ENCODE data around the gene VDR.

Gene VDR

DNA sequence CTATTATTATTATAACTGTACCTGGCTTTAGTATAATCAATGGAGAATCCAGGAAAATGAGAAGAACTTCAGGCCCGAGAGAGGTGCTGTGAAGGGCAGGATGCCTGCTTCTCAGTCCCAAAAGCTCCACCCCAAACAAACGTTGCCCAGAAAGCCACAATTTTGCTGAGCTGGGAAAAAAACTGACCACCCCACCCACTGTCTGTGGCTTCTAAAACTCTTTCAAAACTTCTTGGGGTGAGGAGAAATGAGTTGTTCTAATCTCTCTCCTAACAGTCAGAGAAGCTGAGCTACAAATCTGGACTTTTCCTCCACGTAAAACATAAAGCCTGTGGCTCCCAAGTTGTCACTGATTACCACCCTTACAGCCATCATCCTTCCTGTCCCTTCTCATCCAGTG is 13.4 kb downstream of the VDR start:
- peak; percentile 12 for DNase-seq

DNA sequence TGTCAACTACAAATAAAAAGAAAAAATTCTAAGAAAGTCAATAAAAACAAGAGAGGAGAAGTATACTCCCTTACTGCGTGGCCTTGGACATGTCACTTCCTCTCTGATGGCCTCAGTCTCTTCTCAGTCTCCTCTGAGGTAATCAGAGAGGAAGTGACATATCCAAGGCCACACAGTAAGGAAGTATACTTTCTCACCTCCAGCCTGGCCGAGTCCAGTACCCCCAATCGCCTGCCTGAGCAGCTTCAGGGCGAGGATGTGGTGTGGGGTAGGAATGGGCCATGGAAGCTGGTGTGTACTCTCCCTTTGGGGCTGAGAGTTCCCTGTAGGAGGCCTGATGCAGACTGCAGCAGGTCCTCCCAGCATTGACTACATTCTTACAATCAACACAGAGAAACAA is 15.8 kb downstream of the VDR start:
- peak; percentile 51 for DNase-seq

- DNase-seq, result no peak
Measured at GRCh38 chr12:47888153-47888819, 16.5 kb downstream of the VDR start.

DNA sequence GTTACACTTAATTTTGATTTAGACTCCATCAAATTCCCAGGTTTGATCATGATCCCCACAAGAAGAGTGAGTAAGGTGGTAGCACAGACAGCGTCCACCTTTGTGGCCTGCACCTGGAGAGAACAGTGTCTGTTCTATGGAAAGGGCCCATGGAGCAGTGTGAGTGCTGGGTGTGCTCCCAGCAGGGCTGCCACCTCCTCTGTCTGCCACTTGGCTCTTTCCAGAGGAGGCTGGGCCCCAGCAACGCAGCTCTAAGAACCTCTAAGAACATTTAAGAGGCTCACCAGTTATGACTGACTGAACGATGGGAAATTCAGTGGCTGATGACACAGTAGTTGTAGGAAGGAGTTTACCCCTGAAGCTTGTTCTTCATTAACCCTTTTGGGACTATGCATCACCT is 17.3 kb downstream of the VDR start:
- no peak for DNase-seq

DNA sequence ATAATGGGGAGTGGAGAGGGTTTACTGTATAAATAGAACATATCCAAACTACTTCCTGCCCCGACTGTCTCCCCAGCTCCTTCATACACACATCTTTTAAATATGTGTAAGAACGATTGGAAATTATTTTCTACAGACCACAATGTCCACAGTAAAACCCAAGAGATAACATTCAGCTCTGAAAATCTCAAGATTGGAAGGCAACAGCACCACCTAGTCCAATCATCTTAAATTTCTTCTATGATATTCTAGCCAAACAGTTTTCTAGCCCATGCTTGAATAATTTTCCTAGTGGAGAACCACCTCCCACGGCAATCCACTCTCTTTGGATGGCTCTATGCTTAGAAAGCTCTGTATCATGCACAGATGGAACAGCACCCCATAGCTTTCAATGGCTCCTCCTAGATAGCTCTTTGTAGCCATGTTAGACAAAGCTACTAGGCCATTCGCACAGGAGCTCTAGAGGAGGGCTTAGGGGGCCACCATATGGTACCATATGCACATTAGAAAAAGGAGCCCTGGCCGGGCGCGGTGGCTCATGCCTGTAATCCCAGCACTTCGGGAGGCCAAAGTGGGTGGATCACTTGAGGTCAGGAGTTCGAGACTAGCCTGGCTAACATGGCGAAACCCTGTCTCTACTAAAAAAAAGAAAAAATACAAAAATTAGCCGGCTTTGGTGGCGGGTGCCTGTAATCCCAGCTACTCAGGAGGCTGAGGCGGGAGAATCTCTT is 18.1 kb downstream of the VDR start:
- DNase-seq, result no peak

GRCh38 chr12:47885566-47885965 is 19.2 kb downstream of the VDR start:
- no peak for DNase-seq

DNA sequence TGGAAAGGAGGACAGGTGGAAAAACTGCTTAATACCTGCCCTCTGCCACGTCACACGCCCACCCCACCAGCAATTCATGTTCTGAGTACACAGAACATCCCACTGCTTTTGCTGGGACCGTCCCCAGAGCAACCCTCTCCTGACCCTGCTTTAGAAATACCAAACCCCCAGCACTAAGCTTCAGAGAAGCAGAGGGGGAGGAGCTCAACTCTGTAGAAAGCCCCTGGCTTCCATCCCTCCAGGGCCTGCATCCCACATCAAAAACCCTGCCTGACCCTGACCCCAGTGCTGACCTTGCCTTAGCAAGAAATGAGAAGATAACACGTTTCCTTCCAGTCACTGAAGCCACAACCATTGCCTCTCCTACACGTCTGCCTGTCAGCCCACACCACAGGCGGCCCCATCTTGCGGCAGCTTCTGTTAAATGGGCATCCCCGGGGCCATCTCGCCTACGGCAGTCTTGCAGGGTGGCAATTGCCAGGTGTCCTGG is 19.7 kb downstream of the VDR start:
- DNase-seq, result no peak

- DNase-seq, result no peak
Measured at GRCh38 chr12:47884501-47884900, 20.3 kb downstream of the VDR start.

GRCh38 chr12:47883663-47884195 is 21.1 kb downstream of the VDR start:
- no peak for DNase-seq

GRCh38 chr12:47882781-47883546 is 21.8 kb downstream of the VDR start:
- DNase-seq, result peak; percentile 43

- DNase-seq, result no peak
Measured at GRCh38 chr12:47881826-47882427, 22.9 kb downstream of the VDR start.

- no peak for DNase-seq
Measured at GRCh38 chr12:47881051-47881450, 23.7 kb downstream of the VDR start.

- no peak for DNase-seq
Measured at GRCh38 chr12:47878918-47879481, 25.8 kb downstream of the VDR start.

GRCh38 chr12:47878293-47878917 is 26.4 kb downstream of the VDR start:
- DNase-seq, result no peak

DNA sequence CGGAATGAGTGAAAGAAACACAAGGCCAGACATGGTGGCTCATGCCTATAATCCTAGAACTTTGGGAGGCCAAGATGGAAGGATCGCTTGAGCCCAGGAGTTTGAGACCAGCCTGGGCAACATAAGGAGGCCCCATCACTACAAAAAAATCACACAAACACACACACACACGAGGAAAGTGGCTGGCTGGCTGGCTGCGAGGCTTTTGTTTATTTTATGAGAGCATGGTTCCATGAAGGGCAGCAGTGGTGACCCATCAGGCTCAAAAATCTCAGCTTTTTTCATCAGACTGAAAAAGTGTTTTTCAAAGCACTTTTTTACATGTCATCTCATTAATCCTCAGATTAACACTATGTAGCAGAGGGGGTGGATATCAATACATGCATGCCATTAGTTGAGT is 27.7 kb downstream of the VDR start:
- no peak for DNase-seq

DNA sequence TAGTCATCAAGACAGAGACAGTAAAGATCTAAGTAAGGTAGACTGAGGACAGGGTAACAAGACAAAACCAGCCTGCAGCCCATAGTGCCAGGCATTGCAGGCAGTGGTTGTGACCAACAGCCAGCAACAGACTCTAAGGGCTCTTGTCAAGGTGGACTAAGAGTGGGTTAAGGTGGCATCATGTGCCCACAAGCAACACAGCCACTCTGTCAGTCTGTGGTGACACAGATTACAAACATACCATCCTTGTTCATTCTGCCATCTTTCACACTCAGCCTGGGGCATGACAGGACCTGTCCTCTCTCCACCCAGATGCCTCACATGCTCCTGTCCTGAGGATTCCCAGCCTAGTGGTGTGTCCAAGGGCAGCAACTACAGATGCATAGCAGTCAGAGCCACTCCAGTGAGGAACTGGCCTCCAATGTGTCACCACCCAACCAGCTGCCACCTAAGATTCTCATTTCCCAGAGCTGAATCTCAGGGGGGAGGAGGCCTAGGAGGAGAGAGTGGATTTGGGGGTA is 28.3 kb downstream of the VDR start:
- no peak for DNase-seq

DNA sequence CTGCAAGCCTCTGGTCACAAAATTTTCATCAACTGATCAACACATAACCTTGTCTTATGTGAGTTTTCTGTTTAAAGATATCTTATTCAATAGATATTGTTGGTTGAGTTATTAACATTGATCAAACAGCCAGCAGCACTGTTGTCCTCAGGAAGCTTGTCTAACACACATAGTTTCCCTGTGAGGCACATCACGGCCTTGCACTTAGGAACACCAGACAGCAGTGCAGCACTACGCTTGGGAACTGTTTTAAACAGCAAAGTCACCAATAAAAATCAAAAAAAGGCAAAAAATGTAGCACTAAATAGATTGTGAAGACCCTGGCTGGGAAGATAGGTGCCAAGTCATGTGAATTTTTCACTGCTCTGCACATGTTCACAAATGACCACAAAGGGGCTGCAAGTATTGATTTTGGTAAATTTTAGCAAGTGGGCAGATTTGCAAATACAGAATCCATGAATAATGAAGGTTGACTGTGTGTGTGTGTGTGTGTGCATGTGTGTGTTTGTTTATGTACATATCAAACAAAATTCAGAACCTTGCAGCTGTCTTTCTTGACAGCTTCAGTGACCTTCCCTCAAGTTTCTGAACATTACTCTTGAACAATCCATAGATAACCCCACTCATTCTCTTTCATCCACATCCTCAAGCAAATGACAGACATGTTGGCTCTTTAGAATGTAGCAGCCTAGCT is 28.9 kb downstream of the VDR start:
- DNase-seq, result no peak

DNA sequence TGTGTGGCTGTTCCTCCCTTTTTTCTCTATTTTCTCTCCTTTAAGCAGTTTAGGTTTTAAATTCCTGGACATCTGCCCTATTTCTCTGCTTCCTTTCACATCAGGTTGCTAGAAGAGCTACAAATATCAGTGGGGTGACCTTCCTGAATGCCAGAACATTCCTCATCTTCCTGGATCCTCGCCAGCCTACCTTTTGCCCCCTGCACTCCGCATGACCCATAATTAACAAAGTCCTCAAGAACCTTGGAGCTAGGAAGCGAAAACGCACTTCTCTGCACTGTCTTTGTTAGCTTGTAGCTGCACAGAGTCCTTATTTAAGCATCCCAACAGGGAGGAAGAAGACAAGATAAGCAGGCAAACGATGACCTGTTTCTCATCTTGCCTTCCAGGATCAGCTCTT is 30.5 kb downstream of the VDR start:
- no peak for DNase-seq

GRCh38 chr12:47870175-47870781 is 34.5 kb downstream of the VDR start:
- DNase-seq, result peak; percentile 49

DNA sequence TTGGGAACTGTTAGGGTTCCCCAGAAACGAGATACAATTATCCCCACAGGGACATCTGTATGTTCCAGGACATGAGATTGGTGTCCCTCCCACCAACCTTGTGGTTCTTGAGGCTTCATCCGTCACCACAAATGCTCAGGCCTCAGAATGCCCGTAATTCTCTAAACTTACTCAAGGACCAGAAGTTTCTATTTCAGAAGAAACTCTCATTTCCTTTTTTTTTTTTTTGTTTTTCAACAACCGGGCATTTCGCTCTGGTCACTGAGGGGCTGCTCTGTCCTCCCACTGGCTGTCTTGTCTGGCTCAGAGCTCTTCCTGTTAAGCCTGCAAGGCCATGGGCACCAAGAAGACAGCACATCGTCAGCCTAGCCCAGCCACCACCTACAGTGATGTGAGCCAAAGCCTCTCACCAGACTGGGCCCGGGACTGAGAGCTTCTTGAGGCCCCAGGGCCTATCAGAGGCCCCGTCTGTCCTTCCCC is 36.2 kb downstream of the VDR start:
- DNase-seq, result peak; percentile 31

DNA sequence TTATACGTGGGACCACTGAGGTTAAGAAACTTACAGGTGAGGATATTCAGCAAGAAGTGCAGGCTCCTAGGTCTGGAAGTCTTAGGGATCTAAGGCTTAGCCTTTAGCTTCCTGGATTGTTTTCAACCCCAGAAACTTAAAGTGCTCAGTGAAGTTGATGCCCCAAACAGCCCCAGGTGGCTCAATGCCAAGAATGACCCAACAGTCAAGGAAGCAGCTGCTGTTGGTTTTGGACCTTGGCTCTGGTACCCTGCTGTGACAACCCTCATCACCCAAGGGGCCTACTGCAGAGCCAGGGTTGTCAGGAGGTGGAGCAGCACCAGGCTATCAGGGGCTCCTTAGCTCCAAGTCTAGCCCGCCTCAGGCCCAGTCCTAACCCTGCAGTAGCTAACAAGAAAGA is 36.8 kb downstream of the VDR start:
- no peak for DNase-seq
